K562 (cell line): ENCODE measurements around the gene SNAP23. TPM values are rescaled to one million over a fixed set of nuclear protein-coding genes. Genes with fewer than 3 reads are reported as not detected.

Experiments used
- ATAC-seq: fragments of 200-7000 bp; cut with Tn5 transposase; 3 replicates; pipeline ENCODE4 v1.9.1; 2020; ENCODE audit warnings: moderate library complexity
- BruUV-seq: library from RNA; stranded (reverse); fragments of 400-500 nt; replicated peaks from 2 replicates; lab custom pipeline; 2021; lab: Mats Ljungman, UMichigan
- CTCF ChIA-PET: fragments of 300-600 bp; formaldehyde crosslinking; extraction: SDS; loops from one replicate; lab custom pipeline; 2021; ENCODE audit warnings: low intra/inter-chr PET ratio; lab: Yijun Ruan, JAX
- POLR2A ChIA-PET: fragments of 300-600, 350-650 bp; sonication (Branson Sonifier 250); formaldehyde crosslinking; extraction: SDS; loops from one replicate; lab custom pipeline; 2021; ENCODE audit warnings: antibody characterized with exemption, inconsistent platforms; lab: Yijun Ruan, JAX
- DNase-seq, 4 experiments: peaks; one replicate each; pipeline versions ENCODE4 v3.0.0 to v3.0.0-alpha.2; 2011 to 2018; ENCODE audit warnings: low spot score in 3 of 4, mixed read lengths in 3 of 4; ENCODE audit errors: extremely low read depth in 1 of 4
- FAIRE-seq: peaks from 2 replicates; lab custom pipeline; 2011; peaks lifted over from hg19 to GRCh38; lab: Jason Lieb, UNC
- H2AFZ ChIP-seq: 2 replicates; pipeline ENCODE4 v1.6.0; 2011; ENCODE audit warnings: low read depth, low read length, control low read depth, inconsistent platforms
- H3K27ac ChIP-seq: fragments of 200-600 bp; 3 replicates; pipeline ENCODE4 v1.8.0; 2011; ENCODE audit warnings: low read depth, mild to moderate bottlenecking, control low read depth, inconsistent platforms, low read length, moderate library complexity, mixed read lengths; ENCODE audit errors: extremely low read depth
- H3K27me3 ChIP-seq, 2 experiments: fragments of 300-600 bp in 1 of 2; 2 replicates in 1 of 2; 3 replicates in 1 of 2; pipeline versions ENCODE4 v1.6.0 to v1.8.0; 2011; ENCODE audit warnings: inconsistent platforms in 2 of 2, low read length in 2 of 2, mild to moderate bottlenecking in 1 of 2, mixed read lengths in 1 of 2, moderate library complexity in 1 of 2; ENCODE audit not compliant: control insufficient read depth in 2 of 2, insufficient read depth in 2 of 2
- H3K36me3 ChIP-seq: fragments of 300-600 bp; 3 replicates; pipeline ENCODE4 v1.8.0; 2011; ENCODE audit warnings: mild to moderate bottlenecking, low read length, inconsistent platforms; ENCODE audit not compliant: control insufficient read depth, insufficient read depth
- H3K4me1 ChIP-seq, 2 experiments: fragments of 200-600 bp in 1 of 2; replicated peaks in 1 of 2; 2 replicates in 1 of 2; 3 replicates in 1 of 2; pipeline versions ENCODE4 v1.5.1 to v1.8.0; 2011; ENCODE audit warnings: inconsistent platforms in 2 of 2, low read length in 2 of 2, mild to moderate bottlenecking in 1 of 2, mixed read lengths in 1 of 2, moderate library complexity in 1 of 2; ENCODE audit not compliant: control insufficient read depth in 2 of 2, insufficient read depth in 2 of 2
- H3K4me2 ChIP-seq: 2 replicates; pipeline ENCODE4 v1.6.1; 2011; ENCODE audit warnings: low read length, control low read depth, inconsistent platforms, mixed read lengths; ENCODE audit not compliant: insufficient read depth
- H3K4me3 ChIP-seq: fragments of 200-600 bp; sonication (generic), shearing (Covaris generic); 2 replicates; pipeline ENCODE4 v1.5.1; 2016; ENCODE audit warnings: control low read depth, inconsistent platforms
- H3K79me2 ChIP-seq: fragments of 200-600 bp; 3 replicates; pipeline ENCODE4 v1.8.0; 2011; ENCODE audit warnings: low read length, inconsistent platforms; ENCODE audit not compliant: control insufficient read depth, insufficient read depth
- H3K9ac ChIP-seq, 2 experiments: 2 replicates each; pipeline versions ENCODE4 v1.6.0 to v1.6.1; 2011; ENCODE audit warnings: low read depth in 2 of 2, low read length in 2 of 2, control low read depth in 1 of 2, inconsistent platforms in 1 of 2, mild to moderate bottlenecking in 1 of 2, mixed read lengths in 1 of 2; ENCODE audit not compliant: insufficient read depth in 1 of 2
- H3K9me1 ChIP-seq: one replicate; pipeline ENCODE4 v1.6.0; 2011; ENCODE audit warnings: inconsistent platforms, mild to moderate bottlenecking, low read length, moderate library complexity; ENCODE audit not compliant: control insufficient read depth, insufficient read depth
- H3K9me3 ChIP-seq: replicated peaks from 2 replicates; pipeline ENCODE4 v1.5.1; 2011; ENCODE audit warnings: low read depth, low read length, inconsistent platforms; ENCODE audit not compliant: control insufficient read depth, insufficient read depth
- H4K20me1 ChIP-seq: replicated peaks from 2 replicates; pipeline ENCODE4 v1.6.1; 2011; ENCODE audit warnings: low read length, inconsistent platforms, mixed read lengths; ENCODE audit not compliant: control insufficient read depth, insufficient read depth
- CEBPB ChIP-seq: fragments of 450-650 bp; IDR thresholded peaks from 2 replicates; pipeline ENCODE4 v1.6.1; 2016; ENCODE audit warnings: missing genetic modification characterization, missing compliant biosample characterization
- FOXJ3 ChIP-seq: sonication (generic); formaldehyde crosslinking; IDR thresholded peaks from 2 replicates; pipeline ENCODE4 v1.4.0; 2020; ENCODE audit warnings: mild to moderate bottlenecking, missing genetic modification reagents
- HDAC1 ChIP-seq, 2 experiments: fragments of 450-650 bp; IDR thresholded peaks; 2 replicates each; pipeline ENCODE4 v1.6.1; 2016 to 2017; ENCODE audit warnings: inconsistent platforms in 1 of 2, mild to moderate bottlenecking in 1 of 2, moderate library complexity in 1 of 2
- HDAC3 ChIP-seq: fragments of 450-650 bp; IDR thresholded peaks from 2 replicates; pipeline ENCODE4 v1.6.1; 2018; ENCODE audit warnings: borderline replicate concordance, mild to moderate bottlenecking, moderate library complexity; ENCODE audit not compliant: partially characterized antibody
- KDM2B ChIP-seq: fragments of 250-450 bp; sonication (Bioruptor Pico); IDR thresholded peaks from 2 replicates; pipeline ENCODE4 v1.8.0; 2021; ENCODE audit warnings: mild to moderate bottlenecking, moderate library complexity
- NRF1 ChIP-seq, 2 experiments: fragments of 450-650 bp; IDR thresholded peaks in 1 of 2; conservative IDR thresholded peaks in 1 of 2; 2 replicates each; pipeline ENCODE4 v1.6.1; 2014; ENCODE audit warnings: mild to moderate bottlenecking in 2 of 2
- POLR2AphosphoS2 ChIP-seq: IDR thresholded peaks from 2 replicates; pipeline ENCODE4 v1.6.1; 2012; ENCODE audit warnings: low read length, improper control_type of control experiment
- STAT5B ChIP-seq: fragments of 250-450 bp; sonication (Bioruptor Pico); IDR thresholded peaks from 2 replicates; pipeline ENCODE4 v1.8.0; 2021; ENCODE audit warnings: mild to moderate bottlenecking, inconsistent platforms
- ZKSCAN8 ChIP-seq: fragments of 200-800 bp; sonication (Bioruptor generic); IDR thresholded peaks from 2 replicates; pipeline ENCODE4 v1.6.1; 2016; ENCODE audit warnings: missing genetic modification characterization, missing compliant biosample characterization
- ZNF24 ChIP-seq: fragments of 450-650 bp; IDR thresholded peaks from 2 replicates; pipeline ENCODE4 v1.6.1; 2016
- ZNF347 ChIP-seq: fragments of 450-650 bp; formaldehyde crosslinking; IDR thresholded peaks from 2 replicates; pipeline ENCODE4 v1.4.0; 2020; ENCODE audit warnings: low read depth, mild to moderate bottlenecking, moderate library complexity
- ZNF551 ChIP-seq: fragments of 250-450 bp; sonication (Bioruptor Pico); IDR thresholded peaks from 2 replicates; pipeline ENCODE4 v1.5.0; 2021; ENCODE audit warnings: mild to moderate bottlenecking, moderate library complexity
- ZNF780A ChIP-seq: fragments of 250-450 bp; sonication (Bioruptor Pico); IDR thresholded peaks from 2 replicates; pipeline ENCODE4 v1.5.0; 2021; ENCODE audit warnings: mild to moderate bottlenecking
- ZSCAN29 ChIP-seq: fragments of 450-650 bp; IDR thresholded peaks from 2 replicates; pipeline ENCODE4 v1.6.1; 2017
- WGBS: fragments of 100-300 bp; shearing (Covaris generic); methylation state at CpG from one replicate; pipeline ENCODE4 v1.1.6; 2016; ENCODE audit warnings: low coverage, mixed read lengths; ENCODE audit not compliant: insufficient coverage; ENCODE audit errors: missing lambda C conversion rate; 5-methylcytosine and 5-hydroxymethylcytosine counted together
- in situ Hi-C: fragments of 300-500 bp; cut with MboI; formaldehyde crosslinking; loops from 4 replicates; pipeline ENCODE4 v1.15.0; 2018; ENCODE audit warnings: inconsistent platforms, mixed read lengths
- intact Hi-C: fragments of 100-400 bp; cut with micrococcal nuclease; formaldehyde crosslinking; loops from 2 replicates; pipeline ENCODE4 v1.14.2; 2022
- polyA plus RNA-seq, 8 experiments: library from polyadenylated mRNA; depleted of rRNA in 4 of 8; stranded (reverse) in 5 of 8; unstranded in 3 of 8; fragments of >200 nt; fragmentation: Nextera tagmentation in 2 of 8; fragmentation: Illumina TruSeq in 1 of 8; extraction: Ambion mirVana in 2 of 8; extraction: Trizol in 1 of 8; gene quantifications; 2 replicates each; pipeline versions ENCODE4 v1.2.1 to v1.2.3, GENCODE V29; 2011 to 2014; ENCODE audit warnings: inconsistent platforms in 1 of 8, missing spikeins in 1 of 8
- total RNA-seq, 7 experiments: library from RNA; depleted of rRNA in 6 of 7; stranded (reverse); fragments of >200 nt in 6 of 7; fragmentation: Illumina TruSeq in 2 of 7; extraction: Trizol in 2 of 7; gene quantifications; 2 replicates each; pipeline versions ENCODE4 v1.2.1 to v1.2.3, GENCODE V29; 2011 to 2021; ENCODE audit warnings: low replicate concordance in 1 of 7
- TF ChIP-seq, protein P1 (sequence below): sonication (generic); formaldehyde crosslinking; IDR thresholded peaks from 2 replicates; pipeline ENCODE4 v1.8.0; 2022; ENCODE audit warnings: mild to moderate bottlenecking, missing genetic modification reagents
- TF ChIP-seq, protein P2 (sequence below): fragments of 450-650 bp; IDR thresholded peaks from 2 replicates; pipeline ENCODE4 v1.6.1; 2018; ENCODE audit warnings: mild to moderate bottlenecking, low read depth; ENCODE audit not compliant: partially characterized antibody
- TF ChIP-seq, protein P3 (sequence below): sonication (generic); formaldehyde crosslinking; IDR thresholded peaks from 2 replicates; pipeline ENCODE4 v1.8.0; 2022; ENCODE audit warnings: missing genetic modification reagents, mild to moderate bottlenecking, moderate library complexity, borderline replicate concordance

SNAP23 gene
- total and polyA plus RNA-seq, 9 of the 15 experiments (the other 6 are each of a cell fraction or from before 2014, with no cell fraction given): 78.9 to 168 (median 117) TPM

DNA sequence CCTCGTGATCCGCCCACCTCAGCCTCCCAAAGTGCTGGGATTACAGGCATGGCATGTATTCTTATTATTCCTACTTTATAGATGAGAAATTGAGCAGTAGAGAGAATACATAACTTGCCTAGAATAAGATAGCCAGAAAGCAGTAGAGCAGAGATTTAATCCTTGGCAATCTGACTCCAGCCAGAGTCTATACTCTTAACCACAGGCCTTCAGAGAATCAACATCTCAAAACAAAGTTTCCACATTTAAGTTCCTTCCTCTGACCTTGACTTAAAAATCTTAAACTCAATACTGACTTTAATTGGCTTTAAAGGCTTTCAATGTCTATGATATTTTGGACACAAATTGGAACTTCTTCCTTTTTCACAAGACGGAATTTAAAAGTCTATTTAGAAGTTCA is 41.6 kb upstream of the SNAP23 start:
- Histone ChIP-seq H3K27ac (no peak overlapping the region), H3K27me3 (no peaks in the 10 kb centered on the region), H4K20me1 (no peaks in the 10 kb centered on the region), H2AFZ (no peak overlapping the region), H3K4me3 (no peak overlapping the region), H3K36me3 (peaks cover 46% of the 10 kb centered on the region; the same call in 2 of the 3 replicates), H3K4me2 (no peak overlapping the region), H3K4me1 (no peaks in the 10 kb centered on the region), H3K9me3 (no peaks in the 10 kb centered on the region), H3K9ac (no peak overlapping the region), H3K79me2 (no peaks in the 10 kb centered on the region), H3K9me1 (no peaks in the 10 kb centered on the region)
- CTCF ChIA-PET: no interaction called here
- intact Hi-C loops: no loop called here
- ATAC-seq: no peak
- BruUV-seq: no TSS peak
- WGBS: 93% methylated on average over 3 of the region's 3 CpGs
- FAIRE-seq: no peak
- in situ Hi-C loops: no loop called here
- POLR2A ChIA-PET: no interaction called here
- DNase-seq: no peak
- no peak for TF ChIP-seq ZNF780A (CRISPR knock-in tag)
- TF ChIP-seq NRF1 (conservative IDR thresholded peaks at IDR 0.05 in 1 of 2, IDR thresholded peaks at IDR 0.05 in 1 of 2): no peak
- no peak for TF ChIP-seq HDAC3
- no peak for TF ChIP-seq ZKSCAN8 (CRISPR knock-in tag)
- TF ChIP-seq POLR2AphosphoS2: no peak
- no peak for TF ChIP-seq ZNF347 (CRISPR knock-in tag)
- TF ChIP-seq STAT5B: no peak
- TF ChIP-seq, protein P1, sequence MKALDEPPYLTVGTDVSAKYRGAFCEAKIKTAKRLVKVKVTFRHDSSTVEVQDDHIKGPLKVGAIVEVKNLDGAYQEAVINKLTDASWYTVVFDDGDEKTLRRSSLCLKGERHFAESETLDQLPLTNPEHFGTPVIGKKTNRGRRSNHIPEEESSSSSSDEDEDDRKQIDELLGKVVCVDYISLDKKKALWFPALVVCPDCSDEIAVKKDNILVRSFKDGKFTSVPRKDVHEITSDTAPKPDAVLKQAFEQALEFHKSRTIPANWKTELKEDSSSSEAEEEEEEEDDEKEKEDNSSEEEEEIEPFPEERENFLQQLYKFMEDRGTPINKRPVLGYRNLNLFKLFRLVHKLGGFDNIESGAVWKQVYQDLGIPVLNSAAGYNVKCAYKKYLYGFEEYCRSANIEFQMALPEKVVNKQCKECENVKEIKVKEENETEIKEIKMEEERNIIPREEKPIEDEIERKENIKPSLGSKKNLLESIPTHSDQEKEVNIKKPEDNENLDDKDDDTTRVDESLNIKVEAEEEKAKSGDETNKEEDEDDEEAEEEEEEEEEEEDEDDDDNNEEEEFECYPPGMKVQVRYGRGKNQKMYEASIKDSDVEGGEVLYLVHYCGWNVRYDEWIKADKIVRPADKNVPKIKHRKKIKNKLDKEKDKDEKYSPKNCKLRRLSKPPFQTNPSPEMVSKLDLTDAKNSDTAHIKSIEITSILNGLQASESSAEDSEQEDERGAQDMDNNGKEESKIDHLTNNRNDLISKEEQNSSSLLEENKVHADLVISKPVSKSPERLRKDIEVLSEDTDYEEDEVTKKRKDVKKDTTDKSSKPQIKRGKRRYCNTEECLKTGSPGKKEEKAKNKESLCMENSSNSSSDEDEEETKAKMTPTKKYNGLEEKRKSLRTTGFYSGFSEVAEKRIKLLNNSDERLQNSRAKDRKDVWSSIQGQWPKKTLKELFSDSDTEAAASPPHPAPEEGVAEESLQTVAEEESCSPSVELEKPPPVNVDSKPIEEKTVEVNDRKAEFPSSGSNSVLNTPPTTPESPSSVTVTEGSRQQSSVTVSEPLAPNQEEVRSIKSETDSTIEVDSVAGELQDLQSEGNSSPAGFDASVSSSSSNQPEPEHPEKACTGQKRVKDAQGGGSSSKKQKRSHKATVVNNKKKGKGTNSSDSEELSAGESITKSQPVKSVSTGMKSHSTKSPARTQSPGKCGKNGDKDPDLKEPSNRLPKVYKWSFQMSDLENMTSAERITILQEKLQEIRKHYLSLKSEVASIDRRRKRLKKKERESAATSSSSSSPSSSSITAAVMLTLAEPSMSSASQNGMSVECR (CRISPR knock-in tag): no peak
- no peak for TF ChIP-seq FOXJ3
- TF ChIP-seq HDAC1 (IDR thresholded peaks at IDR 0.05): no peak
- TF ChIP-seq, protein P2, sequence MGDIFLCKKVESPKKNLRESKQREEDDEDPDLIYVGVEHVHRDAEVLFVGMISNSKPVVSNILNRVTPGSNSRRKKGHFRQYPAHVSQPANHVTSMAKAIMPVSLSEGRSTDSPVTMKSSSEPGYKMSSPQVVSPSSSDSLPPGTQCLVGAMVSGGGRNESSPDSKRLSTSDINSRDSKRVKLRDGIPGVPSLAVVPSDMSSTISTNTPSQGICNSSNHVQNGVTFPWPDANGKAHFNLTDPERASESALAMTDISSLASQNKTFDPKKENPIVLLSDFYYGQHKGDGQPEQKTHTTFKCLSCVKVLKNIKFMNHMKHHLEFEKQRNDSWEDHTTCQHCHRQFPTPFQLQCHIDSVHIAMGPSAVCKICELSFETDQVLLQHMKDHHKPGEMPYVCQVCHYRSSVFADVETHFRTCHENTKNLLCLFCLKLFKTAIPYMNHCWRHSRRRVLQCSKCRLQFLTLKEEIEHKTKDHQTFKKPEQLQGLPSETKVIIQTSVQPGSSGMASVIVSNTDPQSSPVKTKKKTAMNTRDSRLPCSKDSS: no peak
- no peak for TF ChIP-seq CEBPB (tag)
- TF ChIP-seq KDM2B (CRISPR knock-in tag): no peak
- TF ChIP-seq ZNF551 (CRISPR knock-in tag): no peak
- TF ChIP-seq, protein P3, sequence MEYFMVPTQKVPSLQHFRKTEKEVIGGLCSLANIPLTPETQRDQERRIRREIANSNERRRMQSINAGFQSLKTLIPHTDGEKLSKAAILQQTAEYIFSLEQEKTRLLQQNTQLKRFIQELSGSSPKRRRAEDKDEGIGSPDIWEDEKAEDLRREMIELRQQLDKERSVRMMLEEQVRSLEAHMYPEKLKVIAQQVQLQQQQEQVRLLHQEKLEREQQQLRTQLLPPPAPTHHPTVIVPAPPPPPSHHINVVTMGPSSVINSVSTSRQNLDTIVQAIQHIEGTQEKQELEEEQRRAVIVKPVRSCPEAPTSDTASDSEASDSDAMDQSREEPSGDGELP: no peak
- TF ChIP-seq ZSCAN29: no peak
- TF ChIP-seq ZNF24: no peak
